ENCODE data around the gene MPV17L2. TPM values are rescaled to one million over a fixed set of nuclear protein-coding genes. Genes with fewer than 3 reads are reported as not detected.

Gene MPV17L2
- total RNA-seq, 4 donors from 2014 or later: 14.5 to 67.6 (median 21.2) TPM

GRCh38 chr19:18224525-18225354 lies 31.7 kb downstream of the MPV17L2 start:
- Histone ChIP-seq H3K9me3 (no peaks in the 10 kb centered on the region), H3K36me3 (no peaks in the 10 kb centered on the region), H3K27ac (replicated peaks in 1 of 4) (peak overlapping the region; percentile 35 to 62 (median 47)), H3K4me1 (peaks cover 19 to 37% (median 32%) of the 10 kb centered on the region in 4 donors), H3K27me3 (peaks cover 0 to 78% (median 27%) of the 10 kb centered on the region in 4 donors), H3K4me3 (peak overlapping the region; percentile 48 to 56 (median 50))
- intact Hi-C loops (cut with DNase I): no loop called here
- peak; percentile 99 for DNase-seq (ENCODE audit: extremely low spot score)
- 0% methylated on average over 17 of the region's 81 CpGs for WGBS
- TF ChIP-seq POLR2AphosphoS5 (IDR thresholded peaks at IDR 0.05): peak in 1 of 2 donors; percentile 71
- TF ChIP-seq, protein P1, sequence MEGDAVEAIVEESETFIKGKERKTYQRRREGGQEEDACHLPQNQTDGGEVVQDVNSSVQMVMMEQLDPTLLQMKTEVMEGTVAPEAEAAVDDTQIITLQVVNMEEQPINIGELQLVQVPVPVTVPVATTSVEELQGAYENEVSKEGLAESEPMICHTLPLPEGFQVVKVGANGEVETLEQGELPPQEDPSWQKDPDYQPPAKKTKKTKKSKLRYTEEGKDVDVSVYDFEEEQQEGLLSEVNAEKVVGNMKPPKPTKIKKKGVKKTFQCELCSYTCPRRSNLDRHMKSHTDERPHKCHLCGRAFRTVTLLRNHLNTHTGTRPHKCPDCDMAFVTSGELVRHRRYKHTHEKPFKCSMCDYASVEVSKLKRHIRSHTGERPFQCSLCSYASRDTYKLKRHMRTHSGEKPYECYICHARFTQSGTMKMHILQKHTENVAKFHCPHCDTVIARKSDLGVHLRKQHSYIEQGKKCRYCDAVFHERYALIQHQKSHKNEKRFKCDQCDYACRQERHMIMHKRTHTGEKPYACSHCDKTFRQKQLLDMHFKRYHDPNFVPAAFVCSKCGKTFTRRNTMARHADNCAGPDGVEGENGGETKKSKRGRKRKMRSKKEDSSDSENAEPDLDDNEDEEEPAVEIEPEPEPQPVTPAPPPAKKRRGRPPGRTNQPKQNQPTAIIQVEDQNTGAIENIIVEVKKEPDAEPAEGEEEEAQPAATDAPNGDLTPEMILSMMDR (IDR thresholded peaks at IDR 0.05): no peak
- TF ChIP-seq EP300 (IDR thresholded peaks at IDR 0.05): no peak
- TF ChIP-seq POLR2A (IDR thresholded peaks at IDR 0.05; ENCODE audit: low read depth): no peak

GRCh38 chr19:18225355-18225701 lies 32.3 kb downstream of the MPV17L2 start:
- H3K36me3 ChIP-seq: no peaks in the 10 kb centered on the region
- peak overlapping the region in 3 of 4 donors; percentile 48 to 51 (median 50) for H3K4me3 ChIP-seq
- intact Hi-C loops (cut with DNase I): no loop called here
- peak overlapping the region; percentile 35 to 62 (median 47) for H3K27ac ChIP-seq (replicated peaks in 1 of 4)
- 40% methylated on average over 5 of the region's 16 CpGs for WGBS
- no peak for DNase-seq (ENCODE audit: extremely low spot score)
- no peaks in the 10 kb centered on the region for H3K9me3 ChIP-seq
- H3K27me3 ChIP-seq: peaks cover 0 to 79% (median 27%) of the 10 kb centered on the region in 4 donors
- peaks cover 19 to 37% (median 32%) of the 10 kb centered on the region in 4 donors for H3K4me1 ChIP-seq
- TF ChIP-seq POLR2A (IDR thresholded peaks at IDR 0.05; ENCODE audit: low read depth) (no peak), EP300 (IDR thresholded peaks at IDR 0.05) (no peak), POLR2AphosphoS5 (IDR thresholded peaks at IDR 0.05) (no peak)
- TF ChIP-seq, protein P1 (IDR thresholded peaks at IDR 0.05): no peak

- Histone ChIP-seq H3K9me3 (no peaks in the 10 kb centered on the region), H3K27ac (replicated peaks in 1 of 4) (peak within 1 kb of the TSS; percentile 35 to 62 (median 47)), H3K4me1 (peaks cover 19 to 32% (median 30%) of the 10 kb centered on the region in 4 donors), H3K27me3 (peaks cover 0 to 79% (median 24%) of the 10 kb centered on the region in 4 donors), H3K4me3 (peak within 1 kb of the TSS; percentile 21 to 51 (median 49)), H3K36me3 (no peaks in the 10 kb centered on the region)
- DNase-seq (ENCODE audit: extremely low spot score): no peak
- TF ChIP-seq, protein P1 (IDR thresholded peaks at IDR 0.05): no peak
- TF ChIP-seq POLR2A (IDR thresholded peaks at IDR 0.05; ENCODE audit: low read depth): no peak
- no peak for TF ChIP-seq EP300 (IDR thresholded peaks at IDR 0.05)
- TF ChIP-seq POLR2AphosphoS5 (IDR thresholded peaks at IDR 0.05): no peak
- 14% methylated on average over 26 of the region's 51 CpGs for WGBS
- intact Hi-C loops (cut with DNase I): no loop called here
Measured at GRCh38 chr19:18225702-18226468, 32.9 kb downstream of the MPV17L2 start, which contains the start of gene PDE4C. Gene PDE4C (minus strand): TSS chr19:18226438. CDS start chr19:18226415, 23 bp downstream.

DNA sequence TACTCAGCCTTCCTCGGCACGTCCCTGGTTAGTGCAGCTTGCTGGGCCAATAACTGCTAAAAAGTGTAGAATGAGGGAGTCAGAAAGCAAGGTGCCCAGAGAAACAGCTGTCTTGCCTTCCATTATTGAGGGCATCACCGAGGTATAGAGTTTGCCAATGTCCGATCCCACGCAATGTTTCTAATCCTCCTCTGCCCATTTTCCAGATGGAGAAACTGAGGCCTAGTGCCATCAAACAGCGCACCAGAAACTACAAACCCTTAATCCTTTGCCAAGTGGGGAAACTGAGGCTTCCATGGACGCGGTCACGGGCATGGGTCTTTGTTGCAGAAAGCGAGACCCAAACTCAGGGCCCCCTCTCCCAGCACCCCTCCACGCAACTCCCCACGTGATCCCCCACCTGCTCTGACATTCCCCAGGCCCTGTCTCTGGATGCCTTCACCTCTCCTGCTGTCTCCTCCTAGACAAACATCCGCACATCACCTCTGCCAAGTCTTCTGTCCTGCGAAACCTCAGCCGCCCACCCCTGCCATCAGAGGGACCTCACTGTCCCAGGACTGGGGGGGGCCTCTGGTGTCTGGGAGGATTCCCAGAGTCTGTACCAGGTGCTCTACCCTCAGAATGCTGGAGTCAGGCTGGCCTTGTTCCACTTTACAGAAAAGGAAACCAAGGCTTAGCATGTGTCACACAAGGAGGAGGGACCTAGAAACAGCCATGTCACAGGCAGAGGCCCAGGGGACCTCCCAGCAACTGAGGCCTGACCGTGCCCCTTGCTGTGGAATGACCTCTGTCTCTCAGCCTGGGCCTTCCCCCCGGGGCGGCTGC lies 34.1 kb downstream of the MPV17L2 start:
- TF ChIP-seq, protein P1 (IDR thresholded peaks at IDR 0.05): no peak
- TF ChIP-seq EP300 (IDR thresholded peaks at IDR 0.05) (no peak), POLR2A (IDR thresholded peaks at IDR 0.05; ENCODE audit: low read depth) (no peak), POLR2AphosphoS5 (IDR thresholded peaks at IDR 0.05) (no peak)
- intact Hi-C loops (cut with DNase I): no loop called here
- Histone ChIP-seq H3K9me3 (no peaks in the 10 kb centered on the region), H3K4me3 (no peak overlapping the region), H3K27me3 (peaks cover 0 to 79% (median 25%) of the 10 kb centered on the region in 4 donors), H3K4me1 (peaks cover 19 to 36% (median 31%) of the 10 kb centered on the region in 4 donors), H3K36me3 (no peaks in the 10 kb centered on the region), H3K27ac (replicated peaks in 1 of 4) (no peak overlapping the region)
- 77% methylated on average over 16 of the region's 18 CpGs for WGBS
- DNase-seq (ENCODE audit: extremely low spot score): no peak
